Mesenchymal stem cell (in vitro differentiated cells and primary cell): ENCODE measurements around the gene LBR.

ENCODE experiments used
- DNase-seq: peaks from one replicate; pipeline ENCODE4 v3.0.0-alpha.2; 2013
- H2AFZ ChIP-seq: one replicate; pipeline ENCODE4 v1.6.1; 2013; ENCODE audit warnings: low read depth, mild to moderate bottlenecking, control low read depth, inconsistent platforms, low read length, moderate library complexity
- H2AK5ac ChIP-seq: 2 replicates; pipeline ENCODE4 v1.6.1; 2013; ENCODE audit warnings: low read length, moderate library complexity, mild to moderate bottlenecking, inconsistent platforms; ENCODE audit not compliant: severe bottlenecking
- H2BK120ac ChIP-seq: one replicate; pipeline ENCODE4 v1.6.1; 2013; ENCODE audit warnings: low read depth, mild to moderate bottlenecking, inconsistent platforms, low read length, moderate library complexity
- H2BK12ac ChIP-seq, 2 experiments: one replicate each; pipeline ENCODE4 v1.6.1; 2013; ENCODE audit warnings: inconsistent platforms in 2 of 2, low read length in 2 of 2, mild to moderate bottlenecking in 2 of 2, moderate library complexity in 2 of 2, control low read depth in 1 of 2
- H2BK15ac ChIP-seq: one replicate; pipeline ENCODE4 v1.6.1; 2013; ENCODE audit warnings: mild to moderate bottlenecking, low read depth, inconsistent platforms; ENCODE audit not compliant: poor library complexity, severe bottlenecking
- H2BK5ac ChIP-seq: 2 replicates; pipeline ENCODE4 v1.6.1; 2013; ENCODE audit warnings: low read depth, mild to moderate bottlenecking, low read length, control low read depth, inconsistent platforms; ENCODE audit not compliant: poor library complexity, severe bottlenecking
- H3K14ac ChIP-seq, 2 experiments: one replicate each; pipeline ENCODE4 v1.6.1; 2013; ENCODE audit warnings: inconsistent platforms in 2 of 2, low read length in 2 of 2, control low read depth in 1 of 2, mild to moderate bottlenecking in 1 of 2, moderate library complexity in 1 of 2
- H3K18ac ChIP-seq, 2 experiments: one replicate each; pipeline ENCODE4 v1.6.1; 2013; ENCODE audit warnings: inconsistent platforms in 2 of 2, low read length in 2 of 2, control low read depth in 1 of 2, low read depth in 1 of 2, mild to moderate bottlenecking in 1 of 2
- H3K23ac ChIP-seq, 2 experiments: one replicate each; pipeline ENCODE4 v1.6.1; 2013; ENCODE audit warnings: inconsistent platforms in 2 of 2, low read length in 2 of 2, mild to moderate bottlenecking in 2 of 2, moderate library complexity in 2 of 2, control low read depth in 1 of 2
- H3K27ac ChIP-seq: 2 replicates; pipeline ENCODE4 v1.5.1; 2013; ENCODE audit warnings: mild to moderate bottlenecking, moderate library complexity, low read length, control low read depth, inconsistent platforms; ENCODE audit not compliant: poor library complexity, severe bottlenecking
- H3K27me3 ChIP-seq, 2 experiments: 2 replicates each; pipeline versions ENCODE4 v1.6.1 to v1.7.0; 2013; ENCODE audit warnings: low read length in 2 of 2, mild to moderate bottlenecking in 2 of 2, moderate library complexity in 2 of 2, control low read depth in 1 of 2, inconsistent platforms in 1 of 2; ENCODE audit not compliant: control insufficient read depth in 1 of 2, insufficient read depth in 1 of 2
- H3K36me3 ChIP-seq, 2 experiments: 2 replicates each; pipeline versions ENCODE4 v1.6.1 to v1.7.0; 2013; ENCODE audit warnings: low read length in 2 of 2, control low read depth in 1 of 2, inconsistent platforms in 1 of 2, low read depth in 1 of 2, mild to moderate bottlenecking in 1 of 2; ENCODE audit not compliant: insufficient read depth in 2 of 2, control insufficient read depth in 1 of 2
- H3K4ac ChIP-seq, 2 experiments: one replicate each; pipeline ENCODE4 v1.6.1; 2013; ENCODE audit warnings: inconsistent platforms in 2 of 2, low read length in 2 of 2, mild to moderate bottlenecking in 2 of 2, moderate library complexity in 2 of 2, control low read depth in 1 of 2, low read depth in 1 of 2
- H3K4me1 ChIP-seq: 2 replicates; pipeline ENCODE4 v1.6.1; 2013; ENCODE audit warnings: low read depth, low read length, control low read depth; ENCODE audit not compliant: control insufficient read depth, insufficient read depth
- H3K4me2 ChIP-seq: 2 replicates; pipeline ENCODE4 v1.6.1; 2013; ENCODE audit warnings: low read length, mild to moderate bottlenecking, inconsistent platforms; ENCODE audit not compliant: poor library complexity, severe bottlenecking
- H3K4me3 ChIP-seq, 2 experiments: 2 replicates each; pipeline versions ENCODE4 v1.5.1 to v1.7.0; 2013; ENCODE audit warnings: low read length in 2 of 2, mild to moderate bottlenecking in 2 of 2, control low read depth in 1 of 2, low read depth in 1 of 2; ENCODE audit not compliant: insufficient read depth in 1 of 2
- H3K79me1 ChIP-seq: replicated peaks from 2 replicates; pipeline ENCODE4 v1.6.1; 2013; ENCODE audit warnings: mild to moderate bottlenecking, control low read depth, low read length, inconsistent platforms; ENCODE audit not compliant: poor library complexity, severe bottlenecking
- H3K9ac ChIP-seq: 2 replicates; pipeline ENCODE4 v1.7.0; 2013; ENCODE audit warnings: mild to moderate bottlenecking, low read length, moderate library complexity
- H3K9me3 ChIP-seq: 2 replicates; pipeline ENCODE4 v1.7.0; 2013; ENCODE audit warnings: mild to moderate bottlenecking, low read length; ENCODE audit not compliant: control insufficient read depth
- H4K8ac ChIP-seq: one replicate; pipeline ENCODE4 v1.6.1; 2013; ENCODE audit warnings: inconsistent platforms, mild to moderate bottlenecking, low read length, moderate library complexity
- H4K91ac ChIP-seq: one replicate; pipeline ENCODE4 v1.6.1; 2013; ENCODE audit warnings: mild to moderate bottlenecking, low read length, inconsistent platforms
- WGBS: methylation state at CpG from one replicate; pipeline ENCODE4 v1.1.7; 2013; ENCODE audit warnings: mixed read lengths; 5-methylcytosine and 5-hydroxymethylcytosine counted together

LBR gene

DNA sequence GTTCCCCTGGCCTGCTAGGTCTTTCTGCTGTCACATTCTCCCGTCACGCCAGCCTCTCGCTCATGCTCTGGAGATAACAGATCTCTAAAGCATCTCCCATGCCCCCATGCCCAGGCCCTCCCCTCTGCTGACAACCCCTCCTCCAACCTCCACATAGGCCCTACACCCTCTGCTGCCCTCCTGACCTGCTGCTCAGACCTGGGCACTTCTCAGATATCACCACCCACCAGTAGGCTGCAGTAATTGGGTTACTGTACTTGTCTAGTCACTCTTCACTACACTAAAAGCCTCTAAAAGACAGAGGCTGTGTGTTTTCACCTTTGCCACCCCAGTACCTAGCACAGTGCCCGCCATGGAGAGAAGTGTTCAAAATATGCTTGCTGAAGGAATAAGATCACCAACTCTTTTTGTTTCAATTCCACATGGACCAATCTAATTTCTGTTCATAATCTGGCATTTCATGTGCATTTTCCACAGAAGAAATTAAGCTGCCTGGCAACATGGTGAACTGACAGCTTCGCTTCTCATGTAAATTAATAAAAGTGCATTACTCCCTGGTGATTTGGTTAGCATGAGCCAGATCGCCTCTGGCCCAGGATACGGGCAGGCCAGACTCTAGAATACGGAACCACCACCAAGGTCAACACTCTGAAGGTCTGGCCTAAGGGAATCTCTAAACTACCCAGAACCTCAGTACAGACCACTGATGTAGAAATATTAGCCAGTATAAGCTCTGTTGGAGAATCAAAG is 20.7 kb downstream of the LBR start:
- H3K36me3 ChIP-seq: peaks cover 23 to 56% of the 10 kb centered on the region in 2 experiments
- no peak overlapping the region for H4K91ac ChIP-seq
- H3K4me1 ChIP-seq: peaks cover 10% of the 10 kb centered on the region
- H3K9ac ChIP-seq: no peak overlapping the region
- no peak for DNase-seq
- H3K4me3 ChIP-seq: no peak overlapping the region
- H3K14ac ChIP-seq: no peak overlapping the region
- H3K18ac ChIP-seq: no peak overlapping the region
- no peak overlapping the region for H3K27ac ChIP-seq
- H3K27me3 ChIP-seq: no peaks in the 10 kb centered on the region
- H2BK120ac ChIP-seq: no peak overlapping the region
- 99% methylated on average over 8 of the region's 8 CpGs for WGBS
- H2BK12ac ChIP-seq: no peak overlapping the region
- no peaks in the 10 kb centered on the region for H3K9me3 ChIP-seq
- H3K79me1 ChIP-seq: peaks cover 32% of the 10 kb centered on the region
- H4K8ac ChIP-seq: no peak overlapping the region
- H3K23ac ChIP-seq: no peak overlapping the region
- no peak overlapping the region for H2BK15ac ChIP-seq
- H2AFZ ChIP-seq: no peak overlapping the region
- no peak overlapping the region for H3K4ac ChIP-seq
- no peak overlapping the region for H3K4me2 ChIP-seq
- H2AK5ac ChIP-seq: no peak overlapping the region
- no peak overlapping the region for H2BK5ac ChIP-seq

- no peak overlapping the region for H3K23ac ChIP-seq
- no peaks in the 10 kb centered on the region for H3K9me3 ChIP-seq
- no peak overlapping the region for H3K18ac ChIP-seq
- H2AFZ ChIP-seq: no peak overlapping the region
- H3K36me3 ChIP-seq: peaks cover 19 to 53% of the 10 kb centered on the region in 2 experiments
- peaks cover 26% of the 10 kb centered on the region for H3K79me1 ChIP-seq
- H2BK120ac ChIP-seq: no peak overlapping the region
- no peak overlapping the region for H4K8ac ChIP-seq
- H2BK15ac ChIP-seq: no peak overlapping the region
- H4K91ac ChIP-seq: no peak overlapping the region
- no peak overlapping the region for H3K4ac ChIP-seq
- H3K4me3 ChIP-seq: no peak overlapping the region
- no peak overlapping the region for H2AK5ac ChIP-seq
- H3K4me1 ChIP-seq: no peaks in the 10 kb centered on the region
- H3K14ac ChIP-seq: no peak overlapping the region
- no peak overlapping the region for H2BK5ac ChIP-seq
- no peaks in the 10 kb centered on the region for H3K27me3 ChIP-seq
- DNase-seq: no peak
- H2BK12ac ChIP-seq: no peak overlapping the region
- H3K9ac ChIP-seq: no peak overlapping the region
- 98% methylated on average over 4 of the region's 5 CpGs for WGBS
- H3K4me2 ChIP-seq: no peak overlapping the region
- H3K27ac ChIP-seq: no peak overlapping the region
These were observed 26.9 kb downstream of the LBR start for GRCh38 chr1:225400968-225401367.

DNA sequence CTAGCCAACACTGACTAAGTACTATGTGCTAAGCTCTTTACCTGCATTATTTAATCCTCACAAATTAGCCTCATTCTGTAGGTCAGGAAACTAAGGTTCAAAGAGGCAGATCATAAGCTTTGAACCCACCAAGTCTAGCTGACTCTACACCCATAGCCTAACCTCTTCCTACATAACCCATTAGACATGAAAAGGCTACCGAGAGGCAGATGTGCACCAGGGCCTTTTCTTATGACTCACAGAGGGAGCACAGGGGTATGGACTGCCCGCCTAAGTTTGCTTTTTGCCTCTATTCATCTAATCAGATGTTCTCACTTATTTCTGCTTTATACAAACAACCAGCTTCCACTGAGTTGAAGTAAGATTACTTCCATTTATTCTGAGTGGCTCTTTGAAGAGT is 31.5 kb downstream of the LBR start:
- WGBS: 93% methylated on average over 2 of the region's 2 CpGs
- Histone ChIP-seq H3K27me3 (no peaks in the 10 kb centered on the region), H3K4ac (no peak overlapping the region), H3K27ac (no peak overlapping the region), H3K4me2 (no peak overlapping the region), H2BK12ac (no peak overlapping the region), H2AK5ac (no peak overlapping the region), H3K4me1 (no peaks in the 10 kb centered on the region), H3K79me1 (peaks cover 14% of the 10 kb centered on the region), H4K91ac (no peak overlapping the region), H3K14ac (no peak overlapping the region), H2BK120ac (no peak overlapping the region), H3K9me3 (no peaks in the 10 kb centered on the region), H3K4me3 (no peak overlapping the region), H3K9ac (no peak overlapping the region), H2AFZ (no peak overlapping the region), H3K36me3 (peaks cover 9 to 27% of the 10 kb centered on the region in 2 experiments), H3K23ac (no peak overlapping the region), H2BK15ac (no peak overlapping the region), H3K18ac (no peak overlapping the region), H2BK5ac (no peak overlapping the region), H4K8ac (no peak overlapping the region)
- DNase-seq: no peak

- H2BK5ac ChIP-seq: no peak overlapping the region
- no peaks in the 10 kb centered on the region for H3K9me3 ChIP-seq
- H3K4me1 ChIP-seq: no peaks in the 10 kb centered on the region
- H2BK120ac ChIP-seq: no peak overlapping the region
- H2AK5ac ChIP-seq: no peak overlapping the region
- no peak overlapping the region for H2BK15ac ChIP-seq
- H3K36me3 ChIP-seq: peaks cover 0 to 5% of the 10 kb centered on the region in 2 experiments
- no peaks in the 10 kb centered on the region for H3K79me1 ChIP-seq
- no peak overlapping the region for H4K91ac ChIP-seq
- no peak overlapping the region for H3K18ac ChIP-seq
- no peak for DNase-seq
- no peak overlapping the region for H4K8ac ChIP-seq
- no peak overlapping the region for H2AFZ ChIP-seq
- H3K23ac ChIP-seq: no peak overlapping the region
- H3K4me2 ChIP-seq: no peak overlapping the region
- H2BK12ac ChIP-seq: no peak overlapping the region
- H3K4me3 ChIP-seq: no peak overlapping the region
- no peaks in the 10 kb centered on the region for H3K27me3 ChIP-seq
- 94% methylated on average over 4 of the region's 4 CpGs for WGBS
- no peak overlapping the region for H3K27ac ChIP-seq
- no peak overlapping the region for H3K9ac ChIP-seq
- no peak overlapping the region for H3K4ac ChIP-seq
- H3K14ac ChIP-seq: no peak overlapping the region
These were observed 38.0 kb downstream of the LBR start for GRCh38 chr1:225389843-225390242.
